HG03135 (cell line): ENCODE measurements around the gene PDE6B.

Experiments used
- ATAC-seq: cut with Tn5 transposase; IDR thresholded peaks from one replicate; pipeline ENCODE4 v1.9.1; 2021; ENCODE audit warnings: mild to moderate bottlenecking, moderate library complexity; ENCODE audit not compliant: unreplicated experiment

PDE6B gene

DNA sequence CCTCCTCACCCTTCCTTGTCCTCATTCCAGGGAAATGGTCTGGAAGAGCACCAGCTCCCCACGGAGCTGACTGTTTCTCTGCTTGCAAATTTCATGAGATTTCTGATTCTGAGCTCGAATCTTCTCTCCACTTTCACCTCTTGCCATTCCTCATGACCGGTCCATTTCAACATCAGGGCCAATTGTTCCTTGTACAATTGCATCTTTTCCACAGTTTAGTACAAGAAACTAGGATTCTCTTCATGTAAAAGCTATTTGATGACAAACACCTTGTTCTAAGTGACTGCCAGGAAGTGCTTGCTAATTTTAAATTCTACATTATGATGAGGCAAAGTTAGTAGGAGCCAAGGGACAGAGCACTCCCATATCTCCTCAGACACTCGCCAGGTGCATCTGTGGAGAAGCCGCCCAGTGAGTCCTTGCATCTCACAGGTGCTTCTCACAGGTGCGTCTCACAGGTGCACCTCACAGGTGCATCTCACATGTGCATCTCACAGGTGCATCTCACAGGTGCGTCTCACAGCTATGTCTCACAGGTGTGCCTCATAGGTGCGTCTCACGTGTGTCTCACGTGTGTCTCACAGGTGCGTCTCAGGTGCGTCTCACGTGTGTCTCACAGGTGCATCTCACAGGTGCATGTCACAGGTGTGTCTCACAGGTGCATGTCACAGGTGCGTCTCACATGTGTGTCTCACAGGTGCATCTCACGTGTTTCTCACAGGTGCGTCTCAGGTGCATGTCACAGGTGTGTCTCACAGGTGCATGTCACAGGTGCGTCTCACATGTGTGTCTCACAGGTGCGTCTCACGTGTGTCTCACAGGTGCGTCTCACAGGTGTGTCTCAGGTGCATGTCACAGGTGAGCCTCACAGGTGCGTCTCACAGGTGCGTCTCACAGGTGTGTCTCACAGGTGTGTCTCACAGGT is 3.0 kb upstream of the PDE6B start:
- no peak for ATAC-seq

DNA sequence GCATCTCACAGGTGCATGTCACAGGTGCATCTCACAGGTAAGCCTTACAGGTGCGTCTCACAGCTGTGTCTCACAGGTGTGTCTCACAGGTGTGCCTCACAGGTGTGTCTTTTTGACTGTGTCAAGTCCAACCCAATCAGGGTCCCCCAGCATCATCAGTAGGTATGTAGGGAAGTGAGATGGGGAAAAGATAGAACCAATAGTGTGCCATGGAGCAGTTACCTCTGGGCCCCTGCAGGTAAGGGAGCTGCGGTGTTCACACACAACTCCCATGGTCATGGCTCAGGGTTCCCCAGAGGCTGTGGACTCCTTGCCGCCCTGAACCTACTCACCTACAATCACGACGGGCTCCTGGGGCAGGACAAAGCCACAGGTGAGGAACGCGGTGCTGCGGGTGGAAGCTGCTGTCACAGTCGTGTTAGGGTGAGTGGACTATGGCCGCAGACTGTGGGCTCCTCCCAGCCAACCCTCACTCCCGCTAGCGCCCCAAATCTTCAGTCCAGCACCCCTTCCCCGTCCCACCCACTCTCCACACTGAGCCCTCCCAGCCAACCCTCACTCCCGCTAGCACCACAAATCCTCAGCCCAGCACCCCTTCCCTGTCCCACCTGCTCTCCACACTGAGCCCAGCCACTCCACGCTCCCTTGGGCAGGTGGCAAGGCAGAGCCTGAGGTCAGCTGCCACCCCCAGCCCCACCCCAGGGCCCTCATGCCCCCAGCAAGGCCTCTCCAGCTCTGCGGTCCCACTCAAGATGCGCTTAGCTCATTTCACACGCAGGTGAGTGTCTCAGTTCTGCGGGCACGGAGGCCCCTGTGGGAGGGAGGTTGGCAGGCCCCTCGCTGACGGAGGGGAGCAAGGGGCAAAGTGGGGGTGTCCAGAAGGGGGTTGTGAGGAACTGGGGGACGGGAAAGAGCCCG is 2.1 kb upstream of the PDE6B start:
- ATAC-seq: no peak

DNA sequence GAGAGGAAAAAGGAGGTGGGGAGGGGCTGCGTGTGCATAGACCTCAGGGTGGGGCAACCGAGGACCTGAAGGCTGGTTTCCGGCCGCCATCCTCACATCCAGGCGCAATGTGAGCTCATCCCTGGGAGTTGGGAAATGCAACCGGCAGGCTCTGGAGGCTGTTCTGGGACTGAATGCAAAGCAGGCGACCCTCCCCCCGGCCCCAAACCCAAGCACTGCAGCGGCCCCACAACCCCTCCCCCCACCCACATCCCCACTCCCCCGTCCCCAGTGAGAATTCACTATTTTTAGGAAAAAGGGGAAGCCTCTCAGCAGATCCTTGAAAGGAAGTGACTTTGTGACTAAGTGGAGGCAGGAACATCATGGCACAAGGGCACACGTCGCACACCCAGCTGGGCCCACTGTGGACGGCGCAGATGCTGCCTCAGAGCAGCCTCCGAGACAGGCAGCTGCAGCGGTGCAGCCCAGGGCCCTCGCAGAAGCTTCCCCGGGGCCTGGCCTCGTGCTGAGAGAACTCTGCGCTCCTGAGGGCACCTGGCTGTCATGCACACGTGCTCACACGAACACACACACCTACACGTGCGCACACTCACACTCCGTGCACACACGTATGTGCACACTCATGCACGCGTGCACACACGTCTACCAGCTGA is 1.3 kb upstream of the PDE6B start:
- no peak for ATAC-seq

DNA sequence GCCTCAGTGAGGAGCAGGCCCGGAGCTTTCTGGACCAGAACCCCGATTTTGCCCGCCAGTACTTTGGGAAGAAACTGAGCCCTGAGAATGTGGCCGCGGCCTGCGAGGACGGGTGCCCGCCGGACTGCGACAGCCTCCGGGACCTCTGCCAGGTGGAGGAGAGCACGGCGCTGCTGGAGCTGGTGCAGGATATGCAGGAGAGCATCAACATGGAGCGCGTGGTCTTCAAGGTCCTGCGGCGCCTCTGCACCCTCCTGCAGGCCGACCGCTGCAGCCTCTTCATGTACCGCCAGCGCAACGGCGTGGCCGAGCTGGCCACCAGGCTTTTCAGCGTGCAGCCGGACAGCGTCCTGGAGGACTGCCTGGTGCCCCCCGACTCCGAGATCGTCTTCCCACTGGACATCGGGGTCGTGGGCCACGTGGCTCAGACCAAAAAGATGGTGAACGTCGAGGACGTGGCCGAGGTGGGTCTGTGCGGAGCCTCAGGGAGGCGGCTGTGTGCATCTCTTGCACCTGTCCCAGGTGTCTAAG is 323 bp downstream of the PDE6B start:
- no peak for ATAC-seq

DNA sequence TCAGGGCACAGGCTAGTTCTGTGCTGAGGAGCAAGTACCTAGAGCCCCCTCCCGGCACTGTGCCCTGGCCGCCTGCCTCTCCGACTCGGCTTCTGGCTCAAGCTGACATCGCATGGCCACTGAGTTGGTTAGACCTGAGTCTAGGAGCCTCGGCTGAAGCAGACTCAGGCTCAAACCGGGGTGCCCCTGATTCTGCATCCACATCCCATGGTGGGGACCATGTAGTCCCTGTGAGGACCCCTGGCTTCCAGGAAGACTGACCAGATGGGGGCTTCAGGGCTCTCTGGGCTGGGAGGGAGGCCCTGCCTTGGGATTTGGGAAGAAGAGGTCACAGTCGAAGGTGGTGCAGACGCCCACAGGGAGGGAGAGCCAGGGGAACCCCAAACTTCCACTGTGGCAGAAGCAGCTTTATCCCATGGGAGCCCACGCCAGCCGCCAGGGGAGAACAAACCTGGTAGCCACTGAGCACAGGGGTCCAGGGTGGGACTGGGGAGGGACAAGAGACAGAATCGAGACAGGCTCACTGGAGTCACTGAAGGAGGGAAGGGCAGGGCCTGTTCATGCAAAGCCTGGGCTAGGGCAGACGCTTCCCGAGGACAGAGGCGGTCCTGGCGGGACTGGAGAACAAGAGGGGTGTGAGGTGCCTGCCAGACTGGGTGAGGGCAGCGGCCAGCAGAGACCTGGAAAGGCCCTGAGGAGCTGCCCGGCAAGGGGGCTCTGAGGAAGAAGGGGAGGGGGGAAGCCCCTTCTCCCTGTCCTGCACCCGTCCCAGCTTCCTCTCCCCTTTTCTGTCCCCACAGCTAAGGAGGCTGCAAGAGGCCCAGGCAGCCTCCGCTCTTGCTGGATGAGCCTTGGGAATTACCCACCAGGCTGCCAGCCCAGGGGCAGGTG is 1.1 kb downstream of the PDE6B start:
- no peak for ATAC-seq

DNA sequence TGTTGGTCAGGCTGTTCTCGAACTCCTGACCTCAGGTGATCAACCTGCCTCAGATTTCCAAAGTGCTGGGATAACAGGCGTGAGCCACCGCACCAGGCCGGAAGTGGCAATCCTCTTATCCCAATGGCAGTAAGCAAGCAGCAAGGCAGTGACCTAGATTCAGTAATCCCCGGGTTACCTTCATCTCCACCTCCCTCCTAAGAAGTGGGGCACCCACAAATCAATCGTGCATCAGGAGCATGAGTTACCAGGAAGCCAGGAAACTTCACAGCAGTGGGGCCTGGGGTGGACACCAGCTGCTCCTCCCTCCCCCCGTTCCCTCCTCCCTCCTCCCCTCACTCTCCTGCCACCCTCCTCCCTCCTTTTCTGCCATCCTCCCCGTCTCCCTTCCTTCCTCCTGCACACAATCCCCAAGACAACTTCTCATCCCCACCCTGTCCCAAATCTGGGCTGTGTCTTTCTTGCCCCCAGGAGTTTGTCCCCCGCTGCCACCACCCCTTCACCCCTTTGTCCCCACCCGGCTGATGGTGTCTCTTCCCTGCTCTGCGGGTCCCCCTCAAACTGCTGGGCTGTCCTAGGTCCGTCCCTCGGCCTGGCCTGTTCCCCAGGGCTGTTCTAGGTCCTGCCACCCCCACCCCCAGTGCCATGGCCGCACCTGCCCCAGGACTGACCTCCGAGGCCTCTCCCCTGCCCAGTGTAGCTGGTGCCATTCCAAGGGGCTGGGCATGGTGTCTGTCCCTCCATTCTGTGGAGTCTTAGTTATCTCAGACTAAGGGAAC is 2.2 kb downstream of the PDE6B start:
- no peak for ATAC-seq

DNA sequence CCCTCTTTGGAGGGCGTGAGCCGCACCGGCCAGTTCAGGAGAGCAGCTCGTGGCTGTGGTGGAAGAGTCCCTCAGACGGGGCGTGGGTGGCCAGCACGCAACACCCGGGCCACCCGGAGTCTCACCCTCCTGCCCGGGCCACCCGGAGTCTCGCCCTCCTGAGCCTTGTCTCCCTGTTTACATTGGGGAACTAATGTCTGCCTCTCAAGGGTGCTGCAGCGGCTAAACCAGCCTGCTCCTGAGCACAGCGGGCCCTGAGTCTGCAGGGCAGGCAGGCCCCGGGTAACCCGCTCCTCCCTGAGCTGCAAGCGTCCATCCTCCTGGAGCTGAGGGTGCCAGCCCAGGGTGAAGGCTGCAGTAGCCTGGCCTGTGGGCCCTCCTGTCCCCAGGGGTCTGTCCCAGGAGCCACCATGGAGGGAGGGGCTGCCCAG is 3.0 kb downstream of the PDE6B start:
- no peak for ATAC-seq

DNA sequence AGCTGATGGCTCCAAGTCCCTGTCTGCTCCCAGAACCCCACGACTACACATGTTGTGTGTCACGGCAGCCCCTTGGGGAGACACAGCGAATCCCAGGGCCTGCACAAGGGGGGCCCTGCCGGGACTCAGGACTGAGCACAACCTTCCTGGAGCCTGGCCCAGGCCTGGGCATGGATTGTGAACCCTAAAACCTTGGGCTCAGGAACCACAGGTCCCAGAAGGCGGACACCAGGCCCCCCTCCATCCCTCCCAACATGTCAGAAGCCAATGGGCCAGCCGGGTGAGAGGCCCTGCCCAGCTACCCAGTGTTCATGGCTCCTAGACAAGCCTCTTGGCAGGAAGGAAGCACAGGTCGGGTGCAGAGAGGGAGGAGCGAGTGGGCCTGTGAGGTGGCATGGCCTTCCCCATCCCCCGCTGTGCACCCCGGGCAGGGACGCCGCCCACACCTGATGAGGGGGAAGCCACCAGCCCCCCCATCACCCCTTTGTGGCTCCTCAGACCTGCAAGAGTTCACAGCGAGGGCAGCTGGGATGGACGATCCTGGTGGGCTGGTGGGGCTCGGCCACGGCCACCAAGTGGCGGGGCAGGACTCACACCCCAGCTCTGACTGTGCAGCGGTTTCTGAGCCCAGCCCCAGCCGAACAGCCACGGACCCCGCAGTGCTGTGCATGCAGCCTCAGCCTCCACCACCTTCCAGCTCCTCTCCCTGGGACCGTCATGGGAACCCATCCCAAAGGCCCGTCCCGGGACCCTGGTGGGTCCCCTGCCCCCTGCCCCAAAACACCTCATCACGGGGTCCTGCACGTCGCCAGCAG is 3.7 kb downstream of the PDE6B start:
- no peak for ATAC-seq

DNA sequence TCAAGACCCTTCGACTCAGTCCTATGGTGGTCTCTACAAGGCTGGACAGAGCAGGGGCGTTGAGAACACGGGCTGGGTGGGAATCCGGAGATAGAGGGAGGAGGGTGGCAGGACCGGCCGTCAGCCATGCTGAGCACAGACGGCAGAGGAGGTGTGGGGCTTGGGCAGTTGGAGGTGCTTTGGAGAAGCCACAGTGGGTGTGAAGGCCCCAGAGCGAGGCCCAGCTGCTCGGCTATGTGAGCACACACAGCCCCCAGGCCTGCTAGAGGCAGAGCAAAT is 4.2 kb downstream of the PDE6B start:
- ATAC-seq: no peak

DNA sequence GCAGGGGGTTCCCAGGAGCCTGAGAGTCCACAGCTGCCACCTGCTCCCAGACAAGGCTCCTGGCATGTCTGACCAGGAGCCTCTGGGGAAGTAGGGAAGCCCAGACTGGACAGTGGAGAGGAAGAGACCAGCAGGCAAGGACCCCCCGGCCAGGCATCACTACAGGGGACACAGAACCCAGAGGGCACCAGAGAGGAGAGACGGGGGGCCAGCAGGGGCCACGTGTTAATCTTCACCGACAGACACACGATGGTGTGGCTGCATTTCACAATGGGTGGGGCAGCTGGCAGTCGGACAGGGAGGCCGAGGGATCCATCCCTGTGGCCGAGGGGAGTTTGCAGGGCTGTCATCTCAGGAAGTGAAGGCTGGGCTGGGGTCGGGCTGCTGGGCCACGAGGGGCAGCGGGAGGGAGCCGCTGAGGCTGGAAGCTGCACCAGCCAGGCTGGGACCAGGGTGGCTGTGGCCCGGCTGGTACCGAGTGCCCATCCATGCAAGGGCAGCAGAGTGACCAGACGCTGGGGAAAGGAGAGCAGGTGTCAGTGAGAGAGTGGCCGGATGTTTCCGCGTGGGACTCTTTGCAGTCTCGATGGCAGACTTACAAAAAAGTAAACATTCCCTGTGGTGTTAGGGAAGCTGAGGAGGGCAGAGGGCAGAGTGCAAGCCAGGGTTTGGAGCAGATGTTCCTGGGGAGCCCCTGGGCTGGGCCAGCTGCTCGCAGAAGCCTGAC is 4.7 kb downstream of the PDE6B start:
- no peak for ATAC-seq

DNA sequence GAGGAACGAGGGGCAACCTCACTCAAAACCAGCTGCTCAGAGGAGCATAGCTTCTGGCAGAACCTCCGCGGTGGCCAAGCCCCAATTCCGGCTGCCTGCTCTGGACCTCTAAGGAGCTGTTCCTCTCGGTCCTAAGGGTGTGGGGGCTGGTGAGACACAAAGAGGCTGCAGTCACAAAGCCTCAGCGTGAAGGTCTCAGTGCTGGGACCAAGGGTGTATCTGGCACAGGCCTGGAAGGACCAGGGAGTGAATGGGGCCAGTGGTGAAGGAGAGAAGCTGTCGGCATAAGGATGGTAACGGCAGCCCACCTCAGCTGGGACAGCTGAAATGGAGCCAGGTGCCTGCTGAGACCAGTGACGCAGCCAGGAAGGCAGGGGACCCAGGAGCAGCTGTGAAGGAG is 5.3 kb downstream of the PDE6B start:
- ATAC-seq: no peak

DNA sequence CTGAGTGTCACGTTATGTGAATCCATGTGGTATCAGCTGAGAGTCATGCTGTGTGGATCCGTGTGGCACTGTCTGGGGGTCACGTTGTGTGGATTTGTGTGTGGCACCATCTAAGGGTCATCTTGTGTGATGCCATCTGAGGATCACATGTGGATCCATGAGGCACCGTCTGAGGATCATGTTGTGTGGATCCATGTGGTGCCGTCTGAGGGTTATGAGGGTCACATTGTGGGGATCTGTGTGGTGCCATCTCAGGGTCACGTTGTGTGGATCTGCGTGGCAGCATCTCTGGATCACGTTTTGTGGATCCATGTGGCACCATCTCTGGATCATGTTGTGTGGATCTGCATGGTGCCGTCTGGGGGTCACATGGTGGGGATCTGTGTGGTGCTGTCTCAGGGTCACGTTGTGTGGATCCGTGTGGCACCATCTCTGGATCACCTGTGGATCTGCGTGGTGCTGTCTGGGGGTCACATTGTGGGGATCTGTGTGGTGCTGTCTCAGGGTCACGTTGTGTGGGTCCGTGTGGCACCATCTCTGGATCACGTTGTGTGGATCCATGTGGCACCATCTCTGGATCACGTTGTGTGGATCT is 6.9 kb downstream of the PDE6B start:
- ATAC-seq: no peak

DNA sequence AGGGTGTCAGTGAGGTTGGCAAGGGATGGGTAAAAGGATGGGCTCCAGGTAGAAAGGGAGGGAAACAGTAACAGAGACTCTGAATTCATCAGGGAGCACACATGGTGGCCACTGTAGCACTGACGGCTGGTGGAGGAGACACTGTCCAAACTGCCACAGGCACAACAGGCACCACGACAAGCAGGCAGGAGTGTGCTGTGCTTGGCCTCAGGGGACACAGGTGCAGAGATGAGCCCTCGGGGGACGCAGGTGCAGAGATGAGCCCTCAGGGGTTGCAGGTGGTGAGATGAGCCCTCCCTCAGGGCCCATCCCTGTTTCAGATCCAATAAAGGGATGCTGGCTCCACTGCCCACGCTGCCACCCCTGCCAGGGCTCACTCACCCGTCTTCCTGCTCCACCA is 7.6 kb downstream of the PDE6B start:
- no peak for ATAC-seq

DNA sequence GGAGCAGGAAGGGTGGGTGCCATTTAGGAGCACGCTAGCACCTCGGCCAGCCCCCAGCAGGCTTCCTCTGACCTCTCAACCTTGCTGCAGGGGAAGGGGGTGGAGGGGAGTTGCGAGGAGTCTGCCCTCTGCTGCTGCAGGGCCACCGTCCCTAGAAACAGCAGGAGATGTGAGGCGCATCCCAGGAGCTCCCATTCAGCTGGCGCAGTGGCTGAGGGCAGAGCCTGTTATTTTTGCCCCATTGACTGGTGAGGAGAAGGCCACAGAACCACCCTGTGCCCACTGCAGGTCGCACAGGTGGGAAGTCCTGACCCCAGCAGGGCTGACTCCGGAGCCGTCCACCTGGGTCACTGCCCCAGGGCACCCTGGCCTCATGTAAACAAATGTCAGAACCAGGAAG is 8.0 kb downstream of the PDE6B start:
- ATAC-seq: no peak

DNA sequence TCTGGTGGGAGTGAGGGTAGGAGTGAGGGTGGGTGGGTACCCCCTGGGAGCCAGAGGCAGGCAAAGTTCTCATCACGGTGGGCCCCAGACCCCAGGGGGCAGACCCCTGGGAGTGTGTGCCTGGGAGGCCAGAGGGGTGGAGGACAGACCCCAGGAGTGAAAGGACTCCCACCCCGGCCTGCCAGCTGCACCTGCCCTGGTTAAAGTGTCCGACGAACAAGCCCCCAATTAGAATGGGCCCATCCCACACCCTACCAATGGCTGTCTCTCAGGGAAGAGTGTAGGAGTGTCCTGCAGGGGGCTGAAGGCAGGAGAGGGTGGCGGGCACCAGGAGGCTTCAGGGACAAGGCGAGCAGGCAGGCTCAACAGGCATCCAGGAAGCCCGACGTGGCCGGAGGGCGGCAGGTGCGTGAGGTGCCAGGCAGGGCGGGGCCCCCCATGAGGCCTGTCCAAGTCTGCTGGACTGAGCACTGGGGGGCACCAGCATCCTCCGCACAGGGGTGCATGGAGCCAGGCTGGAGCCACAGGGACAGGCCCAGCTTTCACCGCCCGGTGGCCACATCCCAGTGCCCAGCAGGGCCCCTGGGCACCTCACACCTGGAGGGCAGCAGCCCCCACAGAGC is 8.7 kb downstream of the PDE6B start:
- ATAC-seq: no peak

DNA sequence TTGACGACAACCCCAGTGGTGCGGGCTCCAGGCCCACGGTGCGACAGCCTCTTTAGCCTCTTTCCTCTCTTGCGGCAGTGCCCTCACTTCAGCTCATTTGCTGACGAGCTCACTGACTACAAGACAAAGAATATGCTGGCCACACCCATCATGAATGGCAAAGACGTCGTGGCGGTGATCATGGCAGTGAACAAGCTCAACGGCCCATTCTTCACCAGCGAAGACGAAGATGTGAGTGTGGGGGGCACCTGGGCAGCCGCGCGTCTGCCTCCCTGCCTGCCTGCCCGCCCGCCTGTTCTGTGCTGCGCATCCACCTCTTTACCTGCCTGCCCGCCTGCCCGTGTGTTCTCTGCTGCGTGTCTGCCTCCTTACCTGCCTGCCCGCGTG is 9.2 kb downstream of the PDE6B start:
- ATAC-seq: no peak
